K562 (cell line): ENCODE data around the gene GIPC3. TPM values are rescaled to one million over a fixed set of nuclear protein-coding genes. Genes with fewer than 3 reads are reported as not detected.
A peak's percentile ranks its signal among the peaks of the same experiment; 100 is the strongest.

ENCODE experiments used
- CHD1 ChIP-seq: fragments of 200-600 bp; sonication (generic); IDR thresholded peaks from one replicate; pipeline ENCODE4 v1.6.1; 2012; ENCODE audit warnings: mild to moderate bottlenecking, moderate library complexity, low read length, inconsistent platforms
- E2F3 ChIP-seq: fragments of 250-450 bp; sonication (Bioruptor Pico); IDR thresholded peaks from 2 replicates; pipeline ENCODE4 v1.4.0; 2020; ENCODE audit warnings: mild to moderate bottlenecking
- HDAC1 ChIP-seq, 2 experiments: fragments of 450-650 bp; IDR thresholded peaks; 2 replicates each; pipeline ENCODE4 v1.6.1; 2016 to 2017; ENCODE audit warnings: inconsistent platforms in 1 of 2, mild to moderate bottlenecking in 1 of 2, moderate library complexity in 1 of 2
- MYNN ChIP-seq, 2 experiments: sonication (generic); formaldehyde crosslinking in 1 of 2; IDR thresholded peaks; 2 replicates each; pipeline versions ENCODE4 v1.5.0 to v1.6.1; 2016 to 2020; ENCODE audit warnings: antibody characterized with exemption in 1 of 2, missing genetic modification reagents in 1 of 2
- NCOR1 ChIP-seq: fragments of 450-650 bp; IDR thresholded peaks from 2 replicates; pipeline ENCODE4 v1.6.1; 2016; ENCODE audit warnings: mild to moderate bottlenecking, moderate library complexity
- PTTG1 ChIP-seq: fragments of 450-650 bp; IDR thresholded peaks from 2 replicates; pipeline ENCODE4 v1.6.1; 2016; ENCODE audit warnings: low read depth, mild to moderate bottlenecking, missing genetic modification characterization, missing compliant biosample characterization
- SUPT5H ChIP-seq: fragments of 450-650 bp; IDR thresholded peaks from 2 replicates; pipeline ENCODE4 v1.6.1; 2016
- ZNF146 ChIP-seq: IDR thresholded peaks from one replicate; pipeline ENCODE4 v1.6.1; 2018; ENCODE audit warnings: missing compliant biosample characterization; ENCODE audit not compliant: unreplicated experiment
- ZNF79 ChIP-seq: fragments of 250-450 bp; sonication (Bioruptor Pico); IDR thresholded peaks from 2 replicates; pipeline ENCODE4 v1.4.0; 2020; ENCODE audit warnings: low read depth, mild to moderate bottlenecking, moderate library complexity
- polyA plus RNA-seq, 8 experiments: library from polyadenylated mRNA; depleted of rRNA in 4 of 8; stranded (reverse) in 5 of 8; unstranded in 3 of 8; fragments of >200 nt; fragmentation: Nextera tagmentation in 2 of 8; fragmentation: Illumina TruSeq in 1 of 8; extraction: Ambion mirVana in 2 of 8; extraction: Trizol in 1 of 8; gene quantifications; 2 replicates each; pipeline versions ENCODE4 v1.2.1 to v1.2.3, GENCODE V29; 2011 to 2014; ENCODE audit warnings: inconsistent platforms in 1 of 8, missing spikeins in 1 of 8
- total RNA-seq, 7 experiments: library from RNA; depleted of rRNA in 6 of 7; stranded (reverse); fragments of >200 nt in 6 of 7; fragmentation: Illumina TruSeq in 2 of 7; extraction: Trizol in 2 of 7; gene quantifications; 2 replicates each; pipeline versions ENCODE4 v1.2.1 to v1.2.3, GENCODE V29; 2011 to 2021; ENCODE audit warnings: low replicate concordance in 1 of 7
- TF ChIP-seq, protein P1 (sequence below): fragments of 450-650 bp; IDR thresholded peaks from 2 replicates; pipeline ENCODE4 v1.6.1; 2016; ENCODE audit warnings: mild to moderate bottlenecking, moderate library complexity
- TF ChIP-seq, protein P2 (sequence below): fragments of 450-650 bp; IDR thresholded peaks from 2 replicates; pipeline ENCODE4 v1.6.1; 2018; ENCODE audit not compliant: partially characterized antibody
- TF ChIP-seq, protein P3 (sequence below): sonication (generic); formaldehyde crosslinking; IDR thresholded peaks from 2 replicates; pipeline ENCODE4 v1.8.0; 2022; ENCODE audit warnings: missing genetic modification reagents, mild to moderate bottlenecking, borderline replicate concordance

The GIPC3 gene
- total and polyA plus RNA-seq, 9 of the 15 experiments (the other 6 are each of a cell fraction or from before 2014, with no cell fraction given) = 0.03 to 3.6 (median 1.5) TPM; not detected in 1

DNA sequence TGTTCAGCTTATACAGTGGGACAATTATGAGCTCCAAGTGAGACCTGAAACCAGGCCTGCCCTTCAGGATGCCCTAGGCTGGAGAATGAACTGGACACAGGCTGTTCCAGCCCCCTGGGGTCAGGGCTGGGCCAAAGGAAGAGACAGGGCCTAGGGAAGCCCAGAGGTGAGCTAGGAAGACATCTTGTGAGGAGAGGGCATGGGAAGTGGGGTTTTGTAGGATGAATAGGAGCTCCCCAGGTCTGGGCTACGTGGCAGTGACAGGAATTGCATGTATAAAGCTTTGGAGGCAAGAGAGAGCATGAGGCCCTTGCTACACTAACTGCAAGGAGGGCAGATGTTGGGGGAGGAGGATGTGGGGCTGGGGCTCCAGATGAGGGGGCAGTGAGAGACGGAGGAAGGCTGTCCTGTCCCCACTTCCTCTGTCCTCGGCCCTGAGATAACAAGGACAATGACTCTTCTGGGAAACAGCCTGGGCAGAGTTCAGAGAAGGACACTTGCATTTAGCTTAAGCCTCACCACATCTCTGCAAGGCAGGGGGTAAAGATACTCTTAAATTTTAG lies 22.9 kb downstream of the GIPC3 start (continued):
- peak; percentile 39; the same call in 1 of the 2 replicates for TF ChIP-seq NCOR1
- TF ChIP-seq CHD1 = peak; percentile 50
- no peak for TF ChIP-seq HDAC1 (IDR thresholded peaks at IDR 0.05)
- TF ChIP-seq, protein P1, sequence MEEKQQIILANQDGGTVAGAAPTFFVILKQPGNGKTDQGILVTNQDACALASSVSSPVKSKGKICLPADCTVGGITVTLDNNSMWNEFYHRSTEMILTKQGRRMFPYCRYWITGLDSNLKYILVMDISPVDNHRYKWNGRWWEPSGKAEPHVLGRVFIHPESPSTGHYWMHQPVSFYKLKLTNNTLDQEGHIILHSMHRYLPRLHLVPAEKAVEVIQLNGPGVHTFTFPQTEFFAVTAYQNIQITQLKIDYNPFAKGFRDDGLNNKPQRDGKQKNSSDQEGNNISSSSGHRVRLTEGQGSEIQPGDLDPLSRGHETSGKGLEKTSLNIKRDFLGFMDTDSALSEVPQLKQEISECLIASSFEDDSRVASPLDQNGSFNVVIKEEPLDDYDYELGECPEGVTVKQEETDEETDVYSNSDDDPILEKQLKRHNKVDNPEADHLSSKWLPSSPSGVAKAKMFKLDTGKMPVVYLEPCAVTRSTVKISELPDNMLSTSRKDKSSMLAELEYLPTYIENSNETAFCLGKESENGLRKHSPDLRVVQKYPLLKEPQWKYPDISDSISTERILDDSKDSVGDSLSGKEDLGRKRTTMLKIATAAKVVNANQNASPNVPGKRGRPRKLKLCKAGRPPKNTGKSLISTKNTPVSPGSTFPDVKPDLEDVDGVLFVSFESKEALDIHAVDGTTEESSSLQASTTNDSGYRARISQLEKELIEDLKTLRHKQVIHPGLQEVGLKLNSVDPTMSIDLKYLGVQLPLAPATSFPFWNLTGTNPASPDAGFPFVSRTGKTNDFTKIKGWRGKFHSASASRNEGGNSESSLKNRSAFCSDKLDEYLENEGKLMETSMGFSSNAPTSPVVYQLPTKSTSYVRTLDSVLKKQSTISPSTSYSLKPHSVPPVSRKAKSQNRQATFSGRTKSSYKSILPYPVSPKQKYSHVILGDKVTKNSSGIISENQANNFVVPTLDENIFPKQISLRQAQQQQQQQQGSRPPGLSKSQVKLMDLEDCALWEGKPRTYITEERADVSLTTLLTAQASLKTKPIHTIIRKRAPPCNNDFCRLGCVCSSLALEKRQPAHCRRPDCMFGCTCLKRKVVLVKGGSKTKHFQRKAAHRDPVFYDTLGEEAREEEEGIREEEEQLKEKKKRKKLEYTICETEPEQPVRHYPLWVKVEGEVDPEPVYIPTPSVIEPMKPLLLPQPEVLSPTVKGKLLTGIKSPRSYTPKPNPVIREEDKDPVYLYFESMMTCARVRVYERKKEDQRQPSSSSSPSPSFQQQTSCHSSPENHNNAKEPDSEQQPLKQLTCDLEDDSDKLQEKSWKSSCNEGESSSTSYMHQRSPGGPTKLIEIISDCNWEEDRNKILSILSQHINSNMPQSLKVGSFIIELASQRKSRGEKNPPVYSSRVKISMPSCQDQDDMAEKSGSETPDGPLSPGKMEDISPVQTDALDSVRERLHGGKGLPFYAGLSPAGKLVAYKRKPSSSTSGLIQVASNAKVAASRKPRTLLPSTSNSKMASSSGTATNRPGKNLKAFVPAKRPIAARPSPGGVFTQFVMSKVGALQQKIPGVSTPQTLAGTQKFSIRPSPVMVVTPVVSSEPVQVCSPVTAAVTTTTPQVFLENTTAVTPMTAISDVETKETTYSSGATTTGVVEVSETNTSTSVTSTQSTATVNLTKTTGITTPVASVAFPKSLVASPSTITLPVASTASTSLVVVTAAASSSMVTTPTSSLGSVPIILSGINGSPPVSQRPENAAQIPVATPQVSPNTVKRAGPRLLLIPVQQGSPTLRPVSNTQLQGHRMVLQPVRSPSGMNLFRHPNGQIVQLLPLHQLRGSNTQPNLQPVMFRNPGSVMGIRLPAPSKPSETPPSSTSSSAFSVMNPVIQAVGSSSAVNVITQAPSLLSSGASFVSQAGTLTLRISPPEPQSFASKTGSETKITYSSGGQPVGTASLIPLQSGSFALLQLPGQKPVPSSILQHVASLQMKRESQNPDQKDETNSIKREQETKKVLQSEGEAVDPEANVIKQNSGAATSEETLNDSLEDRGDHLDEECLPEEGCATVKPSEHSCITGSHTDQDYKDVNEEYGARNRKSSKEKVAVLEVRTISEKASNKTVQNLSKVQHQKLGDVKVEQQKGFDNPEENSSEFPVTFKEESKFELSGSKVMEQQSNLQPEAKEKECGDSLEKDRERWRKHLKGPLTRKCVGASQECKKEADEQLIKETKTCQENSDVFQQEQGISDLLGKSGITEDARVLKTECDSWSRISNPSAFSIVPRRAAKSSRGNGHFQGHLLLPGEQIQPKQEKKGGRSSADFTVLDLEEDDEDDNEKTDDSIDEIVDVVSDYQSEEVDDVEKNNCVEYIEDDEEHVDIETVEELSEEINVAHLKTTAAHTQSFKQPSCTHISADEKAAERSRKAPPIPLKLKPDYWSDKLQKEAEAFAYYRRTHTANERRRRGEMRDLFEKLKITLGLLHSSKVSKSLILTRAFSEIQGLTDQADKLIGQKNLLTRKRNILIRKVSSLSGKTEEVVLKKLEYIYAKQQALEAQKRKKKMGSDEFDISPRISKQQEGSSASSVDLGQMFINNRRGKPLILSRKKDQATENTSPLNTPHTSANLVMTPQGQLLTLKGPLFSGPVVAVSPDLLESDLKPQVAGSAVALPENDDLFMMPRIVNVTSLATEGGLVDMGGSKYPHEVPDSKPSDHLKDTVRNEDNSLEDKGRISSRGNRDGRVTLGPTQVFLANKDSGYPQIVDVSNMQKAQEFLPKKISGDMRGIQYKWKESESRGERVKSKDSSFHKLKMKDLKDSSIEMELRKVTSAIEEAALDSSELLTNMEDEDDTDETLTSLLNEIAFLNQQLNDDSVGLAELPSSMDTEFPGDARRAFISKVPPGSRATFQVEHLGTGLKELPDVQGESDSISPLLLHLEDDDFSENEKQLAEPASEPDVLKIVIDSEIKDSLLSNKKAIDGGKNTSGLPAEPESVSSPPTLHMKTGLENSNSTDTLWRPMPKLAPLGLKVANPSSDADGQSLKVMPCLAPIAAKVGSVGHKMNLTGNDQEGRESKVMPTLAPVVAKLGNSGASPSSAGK = no peak
- TF ChIP-seq MYNN (IDR thresholded peaks at IDR 0.05) = no peak
- TF ChIP-seq MYNN (CRISPR knock-in tag; IDR thresholded peaks at IDR 0.05) = no peak
- TF ChIP-seq, protein P2, sequence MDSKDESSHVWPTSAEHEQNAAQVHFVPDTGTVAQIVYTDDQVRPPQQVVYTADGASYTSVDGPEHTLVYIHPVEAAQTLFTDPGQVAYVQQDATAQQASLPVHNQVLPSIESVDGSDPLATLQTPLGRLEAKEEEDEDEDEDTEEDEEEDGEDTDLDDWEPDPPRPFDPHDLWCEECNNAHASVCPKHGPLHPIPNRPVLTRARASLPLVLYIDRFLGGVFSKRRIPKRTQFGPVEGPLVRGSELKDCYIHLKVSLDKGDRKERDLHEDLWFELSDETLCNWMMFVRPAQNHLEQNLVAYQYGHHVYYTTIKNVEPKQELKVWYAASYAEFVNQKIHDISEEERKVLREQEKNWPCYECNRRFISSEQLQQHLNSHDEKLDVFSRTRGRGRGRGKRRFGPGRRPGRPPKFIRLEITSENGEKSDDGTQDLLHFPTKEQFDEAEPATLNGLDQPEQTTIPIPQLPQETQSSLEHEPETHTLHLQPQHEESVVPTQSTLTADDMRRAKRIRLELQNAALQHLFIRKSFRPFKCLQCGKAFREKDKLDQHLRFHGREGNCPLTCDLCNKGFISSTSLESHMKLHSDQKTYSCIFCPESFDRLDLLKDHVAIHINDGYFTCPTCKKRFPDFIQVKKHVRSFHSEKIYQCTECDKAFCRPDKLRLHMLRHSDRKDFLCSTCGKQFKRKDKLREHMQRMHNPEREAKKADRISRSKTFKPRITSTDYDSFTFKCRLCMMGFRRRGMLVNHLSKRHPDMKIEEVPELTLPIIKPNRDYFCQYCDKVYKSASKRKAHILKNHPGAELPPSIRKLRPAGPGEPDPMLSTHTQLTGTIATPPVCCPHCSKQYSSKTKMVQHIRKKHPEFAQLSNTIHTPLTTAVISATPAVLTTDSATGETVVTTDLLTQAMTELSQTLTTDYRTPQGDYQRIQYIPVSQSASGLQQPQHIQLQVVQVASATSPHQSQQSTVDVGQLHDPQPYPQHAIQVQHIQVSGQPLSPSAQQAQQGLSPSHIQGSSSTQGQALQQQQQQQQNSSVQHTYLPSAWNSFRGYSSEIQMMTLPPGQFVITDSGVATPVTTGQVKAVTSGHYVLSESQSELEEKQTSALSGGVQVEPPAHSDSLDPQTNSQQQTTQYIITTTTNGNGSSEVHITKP = no peak
- no peak for TF ChIP-seq E2F3 (CRISPR knock-in tag)
- TF ChIP-seq PTTG1 (tag) = no peak
- TF ChIP-seq, protein P3, sequence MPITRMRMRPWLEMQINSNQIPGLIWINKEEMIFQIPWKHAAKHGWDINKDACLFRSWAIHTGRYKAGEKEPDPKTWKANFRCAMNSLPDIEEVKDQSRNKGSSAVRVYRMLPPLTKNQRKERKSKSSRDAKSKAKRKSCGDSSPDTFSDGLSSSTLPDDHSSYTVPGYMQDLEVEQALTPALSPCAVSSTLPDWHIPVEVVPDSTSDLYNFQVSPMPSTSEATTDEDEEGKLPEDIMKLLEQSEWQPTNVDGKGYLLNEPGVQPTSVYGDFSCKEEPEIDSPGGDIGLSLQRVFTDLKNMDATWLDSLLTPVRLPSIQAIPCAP (CRISPR knock-in tag) = no peak
- TF ChIP-seq ZNF79 = no peak
- no peak for TF ChIP-seq ZNF146 (CRISPR knock-in tag)
- TF ChIP-seq SUPT5H = peak; percentile 73; the same call in 1 of the 2 replicates
